Stimulated activated naive CD8-positive, alpha-beta T cell treated with anti-CD3 and anti-CD28 coated beads, Interleukin-15, amount 100 ng/mL, for 72 hours (primary cell): ENCODE data around the gene ADAM23.

ENCODE experiments used
- ATAC-seq: fragments of 150-1000 bp; cut with Tn5 transposase; 2 replicates; pipeline ENCODE4 v1.10.0; 2021; ENCODE audit warnings: mild to moderate bottlenecking, moderate library complexity
- DNase-seq, 2 donors: peaks; one replicate each; pipeline ENCODE4 v3.0.0; 2021 to 2022
- H3K27ac Mint-ChIP-seq, 2 donors: one replicate each; pipeline ENCODE4 v1.8.0; 2022; ENCODE audit warnings: mild to moderate bottlenecking in 2 of 2, mixed read lengths in 2 of 2, moderate library complexity in 2 of 2
- H3K27me3 Mint-ChIP-seq: one replicate; pipeline ENCODE4 v1.8.0; 2022; ENCODE audit warnings: mixed read lengths
- H3K4me1 Mint-ChIP-seq: one replicate; pipeline ENCODE4 v1.8.0; 2022; ENCODE audit warnings: mild to moderate bottlenecking, mixed read lengths
- H3K4me3 Mint-ChIP-seq, 2 donors: one replicate each; pipeline ENCODE4 v1.8.0; 2022; ENCODE audit warnings: mild to moderate bottlenecking in 2 of 2, mixed read lengths in 2 of 2, moderate library complexity in 1 of 2
- H3K9me3 Mint-ChIP-seq, 2 donors: one replicate each; pipeline ENCODE4 v1.8.0; 2022; ENCODE audit warnings: mixed read lengths in 2 of 2

ADAM23 gene

DNA sequence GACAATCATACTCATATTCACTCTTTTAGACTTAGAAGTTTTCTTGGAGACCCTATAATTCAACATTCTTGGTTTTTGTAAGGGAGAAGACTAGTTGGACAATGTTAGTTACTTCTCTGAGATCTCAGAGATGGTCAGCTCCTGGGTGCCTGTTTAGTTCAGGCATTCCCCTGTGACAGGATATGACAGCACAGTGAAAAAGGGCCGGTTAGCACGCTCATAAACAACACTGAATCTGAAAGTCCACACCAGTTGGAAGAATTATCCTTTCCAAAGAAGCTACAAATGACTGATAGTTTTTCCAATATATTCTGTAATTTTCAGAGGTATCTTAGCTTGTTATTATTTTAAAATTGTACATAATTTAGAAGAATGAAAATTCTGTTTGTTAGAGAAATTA lies 75.7 kb downstream of the ADAM23 start:
- Mint-ChIP-seq H3K4me1 (no peaks in the 10 kb centered on the region), H3K27me3 (peaks cover 7% of the 10 kb centered on the region), H3K9me3 (no peaks in the 10 kb centered on the region), H3K27ac (no peak overlapping the region), H3K4me3 (no peak overlapping the region)
- no peak for ATAC-seq
- no peak for DNase-seq

DNA sequence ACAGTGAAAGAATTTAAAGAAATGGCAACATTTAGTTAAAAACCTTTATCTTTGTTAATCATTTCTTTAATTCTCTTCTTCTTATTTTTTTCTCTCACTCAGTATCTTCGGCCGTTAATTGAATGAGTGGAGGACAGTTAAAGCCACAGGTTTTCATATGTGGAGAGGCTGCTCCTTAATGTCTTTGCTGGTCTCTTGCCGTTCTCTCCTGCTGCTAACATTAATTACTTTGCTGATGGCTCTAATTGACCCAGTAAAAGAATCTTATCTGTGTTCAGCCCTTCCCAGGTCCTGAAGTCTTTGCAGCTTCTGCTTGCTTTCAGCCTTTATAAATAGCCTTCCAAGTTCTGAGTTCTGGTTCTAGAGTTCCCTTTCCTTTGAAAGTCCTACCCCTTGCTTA lies 77.1 kb downstream of the ADAM23 start:
- peak overlapping the region in 1 of 2 donors; percentile 50 for H3K27ac Mint-ChIP-seq
- H3K27me3 Mint-ChIP-seq, result peaks cover 4% of the 10 kb centered on the region
- no peak overlapping the region for H3K4me3 Mint-ChIP-seq
- no peaks in the 10 kb centered on the region for H3K9me3 Mint-ChIP-seq
- ATAC-seq (no peak), DNase-seq (no peak)
- no peaks in the 10 kb centered on the region for H3K4me1 Mint-ChIP-seq

DNA sequence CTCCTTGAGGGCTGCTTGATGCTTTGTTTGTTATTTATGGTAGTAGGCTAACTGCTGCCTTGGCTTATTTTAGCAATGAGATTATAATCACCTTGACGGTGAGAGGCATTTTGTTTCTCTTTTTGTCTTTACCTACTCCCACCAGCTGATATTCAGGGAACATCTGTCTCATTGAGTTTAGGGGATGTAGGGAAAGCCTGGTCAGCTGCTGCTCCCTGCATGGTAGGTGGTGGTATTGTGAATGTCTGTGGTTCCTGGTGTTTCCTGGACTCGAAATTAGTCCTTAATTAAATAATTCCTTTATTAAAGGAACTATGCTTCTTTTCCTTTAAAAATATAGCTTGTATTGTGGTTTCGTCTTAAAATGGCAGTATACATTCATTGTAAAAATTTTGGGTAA lies 77.8 kb downstream of the ADAM23 start:
- Mint-ChIP-seq H3K27ac (peak overlapping the region in 1 of 2 donors; percentile 60), H3K4me1 (no peaks in the 10 kb centered on the region), H3K4me3 (no peak overlapping the region), H3K27me3 (no peaks in the 10 kb centered on the region), H3K9me3 (no peaks in the 10 kb centered on the region)
- DNase-seq (no peak), ATAC-seq (no peak)

DNA sequence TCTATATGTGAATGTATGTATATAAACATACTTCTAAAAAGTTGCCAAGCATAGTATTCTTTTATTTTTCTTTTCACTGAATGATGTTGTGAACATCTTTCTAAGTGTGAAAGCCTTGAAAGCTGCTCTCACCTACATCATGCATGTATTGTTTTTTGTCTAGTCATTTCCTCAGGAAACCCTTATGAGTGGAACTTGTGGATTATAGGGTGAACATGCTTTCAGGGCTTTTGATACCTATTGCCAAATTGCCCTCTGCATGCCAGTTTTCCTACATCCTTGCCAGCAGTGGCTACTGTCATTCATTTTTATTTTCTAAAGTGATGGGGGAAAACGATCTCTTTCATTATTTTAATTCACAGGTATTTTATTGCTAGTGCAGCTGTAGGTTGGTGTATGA lies 78.3 kb downstream of the ADAM23 start:
- no peak overlapping the region for H3K27ac Mint-ChIP-seq
- H3K9me3 Mint-ChIP-seq, result no peaks in the 10 kb centered on the region
- ATAC-seq (peak; percentile 54), DNase-seq (no peak)
- no peak overlapping the region for H3K4me3 Mint-ChIP-seq
- no peaks in the 10 kb centered on the region for H3K27me3 Mint-ChIP-seq
- no peaks in the 10 kb centered on the region for H3K4me1 Mint-ChIP-seq

DNA sequence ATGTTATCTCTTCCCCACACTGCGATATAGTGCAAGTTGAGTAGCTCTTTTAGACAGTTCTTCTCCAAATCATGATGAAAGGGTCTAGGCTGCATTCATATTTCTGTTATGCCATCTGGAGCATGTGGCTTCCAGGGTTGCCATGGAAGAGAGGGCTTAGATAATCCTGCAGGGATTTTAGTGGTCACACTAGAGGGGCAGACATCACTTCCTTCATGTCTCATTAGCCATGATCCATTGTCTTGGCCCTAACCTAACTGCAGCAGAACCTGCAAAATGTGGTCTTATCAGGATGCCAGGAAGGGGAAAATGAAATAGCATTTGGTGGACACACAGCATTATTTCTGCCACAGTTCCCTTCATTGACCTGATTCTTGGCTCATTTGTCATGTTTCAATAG lies 83.1 kb downstream of the ADAM23 start:
- no peak overlapping the region for H3K4me3 Mint-ChIP-seq
- ATAC-seq (no peak), DNase-seq (no peak)
- peaks cover 15% of the 10 kb centered on the region for H3K27me3 Mint-ChIP-seq
- H3K9me3 Mint-ChIP-seq, result no peaks in the 10 kb centered on the region
- no peak overlapping the region for H3K27ac Mint-ChIP-seq
- peaks cover 14% of the 10 kb centered on the region for H3K4me1 Mint-ChIP-seq

DNA sequence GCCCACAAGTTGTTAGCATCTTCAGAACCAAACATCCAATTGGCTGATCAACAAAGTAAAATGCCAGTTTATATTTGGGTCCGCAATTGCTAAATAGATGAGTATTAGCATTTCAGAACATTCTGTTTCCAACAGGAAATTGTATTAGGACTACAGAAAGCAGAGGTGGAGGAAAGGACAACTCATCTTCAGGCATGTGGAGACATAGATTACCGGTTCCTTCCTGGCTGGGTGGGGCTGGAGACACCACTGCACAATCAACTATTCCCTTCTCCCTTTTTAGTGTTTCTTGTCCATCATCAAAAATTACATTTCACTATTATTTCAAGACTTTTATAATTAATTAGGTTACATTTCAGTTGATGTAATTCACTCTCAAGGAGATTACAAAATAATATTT lies 83.8 kb downstream of the ADAM23 start:
- no peak overlapping the region for H3K4me3 Mint-ChIP-seq
- peaks cover 14% of the 10 kb centered on the region for H3K4me1 Mint-ChIP-seq
- H3K27ac Mint-ChIP-seq, result no peak overlapping the region
- peaks cover 19% of the 10 kb centered on the region for H3K27me3 Mint-ChIP-seq
- DNase-seq (no peak), ATAC-seq (no peak)
- H3K9me3 Mint-ChIP-seq, result no peaks in the 10 kb centered on the region

DNA sequence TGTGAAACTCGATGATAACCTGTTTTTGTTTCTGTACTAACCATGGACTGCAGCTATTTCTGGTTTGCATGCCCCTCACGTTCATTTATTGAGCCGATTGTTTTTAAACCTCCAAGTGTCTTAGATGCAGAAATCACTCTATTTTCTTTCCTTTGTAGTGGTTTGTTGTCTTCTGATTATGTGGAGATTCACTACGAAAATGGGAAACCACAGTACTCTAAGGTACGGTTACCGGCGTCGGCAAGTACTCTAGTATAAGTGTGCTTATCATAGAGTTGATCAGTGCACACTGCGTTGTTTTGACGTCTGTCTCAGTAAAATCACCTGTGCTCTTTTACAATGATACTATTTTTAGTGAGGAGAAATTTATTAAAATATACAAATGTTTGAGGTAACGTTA lies 87.4 kb downstream of the ADAM23 start:
- peak overlapping the region; percentile 60 to 66 for H3K4me3 Mint-ChIP-seq
- ATAC-seq (peak; percentile 96), DNase-seq (peak in 1 of 2 donors; percentile 10)
- H3K4me1 Mint-ChIP-seq, result peaks cover 14% of the 10 kb centered on the region
- H3K9me3 Mint-ChIP-seq, result no peaks in the 10 kb centered on the region
- peak overlapping the region in 1 of 2 donors; percentile 24 for H3K27ac Mint-ChIP-seq
- H3K27me3 Mint-ChIP-seq, result peaks cover 26% of the 10 kb centered on the region

DNA sequence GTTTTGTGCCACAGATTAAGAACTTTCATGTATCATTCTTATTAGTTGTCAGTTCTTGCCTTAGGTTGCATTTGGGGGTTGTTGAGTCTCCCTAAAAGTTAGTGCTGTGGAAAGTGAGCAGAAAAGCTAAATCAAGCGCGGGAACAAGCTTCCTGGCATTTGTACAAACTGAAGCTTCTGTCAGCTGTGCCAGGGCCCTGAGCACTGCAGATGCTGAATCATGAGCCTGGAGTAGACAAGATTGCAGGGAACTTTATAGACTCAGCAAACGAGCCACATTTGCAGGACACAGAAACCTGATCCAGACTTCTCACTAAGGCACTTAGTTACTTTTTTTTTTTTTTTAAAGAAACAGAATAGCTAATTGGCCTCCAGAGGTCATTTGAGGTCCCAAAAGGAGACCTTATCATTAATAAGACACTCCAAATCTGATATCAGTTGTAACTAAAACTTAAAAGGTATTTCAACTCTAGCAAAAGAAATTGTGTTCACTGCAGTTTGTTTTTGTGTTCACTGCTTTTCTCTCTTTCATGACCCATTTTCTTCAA lies 88.7 kb downstream of the ADAM23 start:
- ATAC-seq, result no peak
- peaks cover 14% of the 10 kb centered on the region for H3K4me1 Mint-ChIP-seq

DNA sequence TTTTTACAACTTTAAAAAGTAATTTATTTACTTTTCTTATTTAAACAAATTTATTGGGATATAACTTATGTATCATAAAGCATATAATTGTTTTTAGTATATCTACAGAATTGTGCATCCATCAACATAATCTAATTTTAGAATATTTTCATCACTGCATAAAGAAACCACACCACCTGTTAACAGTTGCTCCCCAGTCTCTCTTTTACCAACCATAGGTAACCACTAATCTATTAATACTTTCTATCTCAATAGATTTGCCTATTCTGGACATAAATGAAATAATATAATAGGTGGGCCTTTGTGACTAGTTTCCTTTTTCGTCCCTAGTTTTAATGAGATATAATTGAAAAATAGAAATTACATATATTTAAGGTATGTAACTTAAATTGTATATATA lies 90.6 kb downstream of the ADAM23 start:
- ATAC-seq (no peak), DNase-seq (no peak)
- Mint-ChIP-seq H3K4me3 (no peak overlapping the region), H3K9me3 (no peaks in the 10 kb centered on the region), H3K27me3 (peaks cover 36% of the 10 kb centered on the region), H3K27ac (no peak overlapping the region), H3K4me1 (peaks cover 14% of the 10 kb centered on the region)

More for the DNA sequence above, 88.7 kb downstream of the ADAM23 start:
- Mint-ChIP-seq H3K27ac (no peak overlapping the region), H3K27me3 (peaks cover 31% of the 10 kb centered on the region), H3K9me3 (no peaks in the 10 kb centered on the region), H3K4me3 (no peak overlapping the region)
- no peak for DNase-seq

DNA sequence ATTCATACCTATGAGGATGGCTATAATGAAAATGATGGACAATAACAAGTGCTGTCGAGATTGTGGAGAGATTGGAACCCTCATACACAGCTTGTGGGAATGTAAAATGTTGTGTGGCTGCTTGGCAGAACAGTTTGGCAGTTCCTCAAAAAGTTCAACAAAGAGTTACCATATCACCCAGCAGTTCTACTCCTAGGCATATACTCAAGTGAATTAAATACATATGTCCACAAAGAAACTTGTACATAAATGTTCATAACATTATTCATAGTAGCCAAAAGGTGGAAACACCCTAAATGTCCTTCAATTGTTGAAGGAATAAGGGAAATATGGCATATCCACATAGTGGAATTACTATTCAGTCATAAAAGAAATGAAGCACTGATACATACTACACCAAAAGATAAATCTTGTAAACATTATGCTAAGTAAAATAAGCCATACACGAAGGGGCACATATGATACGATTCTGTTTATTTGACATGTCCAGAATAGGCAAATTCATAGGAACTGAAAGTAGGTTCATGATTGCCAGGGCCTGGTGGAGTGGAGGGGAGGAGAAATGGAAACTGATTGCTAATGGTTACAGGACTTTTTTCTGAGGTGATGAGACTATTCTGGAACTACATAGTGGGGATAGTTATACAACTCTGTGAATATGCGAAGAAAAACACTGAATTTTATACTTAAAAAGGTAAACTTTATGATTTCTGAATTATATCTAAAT lies 92.1 kb downstream of the ADAM23 start:
- H3K4me1 Mint-ChIP-seq, result peaks cover 10% of the 10 kb centered on the region
- no peak overlapping the region for H3K27ac Mint-ChIP-seq
- no peaks in the 10 kb centered on the region for H3K9me3 Mint-ChIP-seq
- DNase-seq, result no peak
- ATAC-seq, result no peak
- H3K4me3 Mint-ChIP-seq, result no peak overlapping the region
- H3K27me3 Mint-ChIP-seq, result peaks cover 31% of the 10 kb centered on the region

DNA sequence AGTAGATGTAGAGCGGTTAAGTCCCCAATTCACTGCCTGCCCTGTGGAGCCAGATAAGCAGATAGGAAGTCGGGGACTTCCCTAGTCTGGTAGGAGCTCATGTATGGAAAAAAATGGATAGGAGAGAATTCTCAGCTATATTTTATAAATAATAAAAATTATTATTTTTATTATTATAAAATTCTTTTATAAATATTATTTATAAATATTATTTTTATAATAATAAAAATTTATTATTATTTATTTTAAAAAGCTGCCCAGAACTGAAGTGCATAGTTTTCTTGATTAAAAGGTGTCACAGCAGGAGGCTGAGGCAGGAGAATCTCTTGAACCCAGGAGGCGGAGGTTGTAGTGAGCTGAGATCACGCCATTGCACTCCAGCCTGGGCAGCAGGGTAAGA lies 97.4 kb downstream of the ADAM23 start:
- Mint-ChIP-seq H3K4me1 (no peaks in the 10 kb centered on the region), H3K27ac (no peak overlapping the region), H3K27me3 (peaks cover 9% of the 10 kb centered on the region), H3K4me3 (no peak overlapping the region), H3K9me3 (no peaks in the 10 kb centered on the region)
- ATAC-seq (no peak), DNase-seq (no peak)

DNA sequence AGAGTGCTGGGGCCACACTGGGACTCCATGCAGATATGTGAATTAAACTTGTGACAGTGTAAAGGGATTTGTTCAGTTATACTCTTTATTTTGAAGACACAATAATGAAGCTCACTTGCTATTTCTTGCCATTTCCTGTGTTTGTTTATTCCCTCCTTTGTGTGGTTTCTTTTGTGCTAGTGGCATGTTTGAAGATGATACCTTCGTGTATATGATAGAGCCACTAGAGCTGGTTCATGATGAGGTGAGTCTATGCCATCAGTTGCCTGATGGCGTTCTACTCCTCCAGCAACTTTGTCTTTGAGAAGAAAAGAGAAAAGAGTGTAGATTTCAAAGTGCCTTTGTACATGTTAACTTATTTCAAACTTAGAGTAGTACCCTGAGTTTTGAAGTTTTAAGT lies 99.7 kb downstream of the ADAM23 start:
- Mint-ChIP-seq H3K27ac (no peak overlapping the region), H3K4me3 (no peak overlapping the region), H3K4me1 (no peaks in the 10 kb centered on the region), H3K9me3 (no peaks in the 10 kb centered on the region), H3K27me3 (no peaks in the 10 kb centered on the region)
- DNase-seq, result no peak
- ATAC-seq, result no peak

DNA sequence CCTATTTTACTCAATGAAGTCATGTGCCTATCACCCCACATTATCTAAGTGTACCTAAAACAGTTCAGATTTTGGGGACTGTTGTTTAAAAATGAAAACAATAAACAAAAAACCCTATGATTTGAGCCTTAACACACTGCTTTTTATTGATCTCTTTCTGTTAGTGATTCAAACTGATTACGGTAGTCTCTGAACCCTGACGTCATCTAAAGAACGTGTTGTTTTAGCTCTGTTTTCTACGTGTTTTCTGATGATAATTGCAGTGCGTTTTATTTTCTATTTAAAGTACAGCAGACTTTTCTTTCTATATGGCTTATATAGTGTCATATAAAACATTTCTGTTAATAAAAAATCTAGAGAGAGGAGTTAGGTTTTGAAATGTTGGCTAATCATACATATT lies 105.1 kb downstream of the ADAM23 start:
- ATAC-seq, result no peak
- H3K27me3 Mint-ChIP-seq, result no peaks in the 10 kb centered on the region

DNA sequence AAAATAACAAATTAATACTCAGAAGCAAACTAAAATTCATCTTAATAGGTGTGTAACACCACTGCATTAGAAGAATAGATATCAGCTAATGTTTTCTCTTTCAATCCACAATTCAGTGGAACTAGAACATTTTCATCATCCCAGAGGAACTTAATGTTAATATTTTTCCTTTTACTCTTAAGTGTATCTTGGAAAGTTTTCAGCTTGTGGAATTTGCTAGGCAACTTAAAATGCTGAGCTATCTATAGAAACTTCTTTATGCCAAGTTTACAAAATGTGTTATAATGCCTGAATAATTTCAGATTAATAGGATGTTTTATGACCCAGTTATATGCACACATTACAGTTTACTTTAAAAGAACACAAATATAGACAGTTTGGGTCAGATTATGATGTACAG lies 112.4 kb downstream of the ADAM23 start:
- Mint-ChIP-seq H3K27me3 (peaks cover 12% of the 10 kb centered on the region), H3K27ac (no peak overlapping the region), H3K4me3 (no peak overlapping the region), H3K4me1 (peaks cover 21% of the 10 kb centered on the region), H3K9me3 (no peaks in the 10 kb centered on the region)
- ATAC-seq (no peak), DNase-seq (no peak)

More for the DNA sequence above, 105.1 kb downstream of the ADAM23 start:
- no peak overlapping the region for H3K27ac Mint-ChIP-seq
- DNase-seq, result no peak
- H3K4me1 Mint-ChIP-seq, result no peaks in the 10 kb centered on the region
- H3K9me3 Mint-ChIP-seq, result no peaks in the 10 kb centered on the region
- H3K4me3 Mint-ChIP-seq, result no peak overlapping the region

DNA sequence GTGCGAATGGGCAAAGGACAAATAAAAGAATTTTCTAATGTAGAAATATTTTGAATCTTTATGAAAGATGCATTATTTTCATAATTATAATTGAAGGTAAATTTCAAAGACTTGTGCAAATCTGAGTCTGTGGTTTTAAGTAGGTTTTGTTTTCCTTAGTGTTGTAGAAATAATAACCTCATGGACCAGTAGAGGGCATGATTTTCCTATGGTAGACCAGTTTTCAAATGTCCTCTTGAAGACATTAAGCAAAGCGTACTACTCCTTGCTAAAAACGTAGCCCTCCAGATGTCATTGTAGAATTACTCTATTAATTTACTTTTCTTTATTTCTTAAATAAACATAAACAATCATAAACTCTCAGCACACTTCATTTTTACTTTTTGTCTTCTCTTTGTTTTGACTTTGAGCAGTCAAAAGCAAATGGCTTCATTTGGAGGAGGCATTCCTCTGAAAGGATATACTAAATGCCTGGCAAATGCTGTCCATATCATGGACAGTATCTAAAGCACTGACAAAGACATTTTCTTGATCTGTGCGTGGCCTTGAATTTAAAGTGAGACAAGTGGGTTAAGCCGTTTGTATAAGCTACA lies 113.1 kb downstream of the ADAM23 start:
- H3K4me3 Mint-ChIP-seq, result no peak overlapping the region
- peaks cover 12% of the 10 kb centered on the region for H3K27me3 Mint-ChIP-seq
- H3K9me3 Mint-ChIP-seq, result no peaks in the 10 kb centered on the region
- H3K27ac Mint-ChIP-seq, result no peak overlapping the region
- H3K4me1 Mint-ChIP-seq, result peaks cover 21% of the 10 kb centered on the region
- no peak for ATAC-seq
- DNase-seq, result no peak

DNA sequence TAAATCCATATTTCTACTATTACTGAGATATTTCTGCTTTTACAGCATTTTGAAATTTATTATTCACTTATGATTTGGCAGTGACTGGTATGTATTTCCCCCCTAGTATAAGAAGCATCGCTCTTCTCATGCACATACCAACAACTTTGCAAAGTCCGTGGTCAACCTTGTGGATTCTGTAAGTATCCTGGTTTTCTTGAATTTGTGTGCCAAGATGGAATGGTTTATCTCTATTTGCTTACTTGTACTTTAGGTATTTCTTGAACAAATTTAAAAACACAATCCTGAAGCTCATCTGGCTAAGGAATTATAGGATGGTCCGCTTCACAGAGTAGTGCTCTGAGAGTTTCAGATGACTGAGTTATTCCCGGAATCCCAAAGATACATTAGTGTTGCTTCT lies 114.0 kb downstream of the ADAM23 start:
- Mint-ChIP-seq H3K27me3 (peaks cover 12% of the 10 kb centered on the region), H3K27ac (no peak overlapping the region), H3K4me1 (peaks cover 21% of the 10 kb centered on the region), H3K4me3 (no peak overlapping the region), H3K9me3 (no peaks in the 10 kb centered on the region)
- DNase-seq (no peak), ATAC-seq (no peak)
